Fibroblast of the conjunctiva (primary cell): ENCODE results near the gene DTX4.

Experiments
- DNase-seq: peaks from one replicate; pipeline ENCODE4 v3.0.0-alpha.2; 2010; ENCODE audit warnings: low read depth

The DTX4 gene

GRCh38 chr11:59219836-59220235, 47.9 kb downstream of the DTX4 start:
- DNase-seq, result no peak

- peak; percentile 49 for DNase-seq
Measured at GRCh38 chr11:59221441-59221840, 49.5 kb downstream of the DTX4 start.

GRCh38 chr11:59222464-59223060, 50.6 kb downstream of the DTX4 start:
- no peak for DNase-seq

GRCh38 chr11:59223177-59223576, 51.2 kb downstream of the DTX4 start:
- no peak for DNase-seq

- DNase-seq, result no peak
Measured at GRCh38 chr11:59223611-59224010, 51.7 kb downstream of the DTX4 start.

DNA sequence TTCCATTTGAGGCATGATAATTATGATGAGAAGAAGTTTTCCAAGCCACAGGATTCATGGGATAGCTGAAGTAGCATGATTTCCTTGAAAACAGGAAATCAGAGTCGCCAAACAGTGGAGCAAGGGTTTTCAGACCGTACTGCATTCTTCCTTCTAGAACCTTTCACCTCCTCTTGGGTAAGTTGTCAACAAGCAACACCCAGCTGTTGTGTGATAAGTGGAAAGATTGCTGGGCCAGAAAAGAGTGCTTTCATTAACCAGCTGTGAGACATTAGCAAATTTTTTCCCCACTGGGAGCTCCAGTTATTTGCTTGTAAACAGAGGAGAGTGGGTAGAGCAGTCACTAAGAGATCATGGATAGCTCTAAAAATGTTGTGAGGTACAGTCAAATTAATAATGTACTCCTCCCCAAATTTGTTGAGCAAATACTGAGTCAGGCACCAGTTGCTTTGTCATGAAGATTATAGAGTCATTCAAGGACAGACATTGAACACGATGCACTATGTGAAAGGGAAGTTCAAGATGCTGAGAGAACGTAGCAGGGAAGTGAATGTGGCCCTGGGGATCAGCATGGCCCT, 52.5 kb downstream of the DTX4 start:
- DNase-seq, result no peak

- DNase-seq, result no peak
Measured at GRCh38 chr11:59225017-59225416, 53.1 kb downstream of the DTX4 start.

DNA sequence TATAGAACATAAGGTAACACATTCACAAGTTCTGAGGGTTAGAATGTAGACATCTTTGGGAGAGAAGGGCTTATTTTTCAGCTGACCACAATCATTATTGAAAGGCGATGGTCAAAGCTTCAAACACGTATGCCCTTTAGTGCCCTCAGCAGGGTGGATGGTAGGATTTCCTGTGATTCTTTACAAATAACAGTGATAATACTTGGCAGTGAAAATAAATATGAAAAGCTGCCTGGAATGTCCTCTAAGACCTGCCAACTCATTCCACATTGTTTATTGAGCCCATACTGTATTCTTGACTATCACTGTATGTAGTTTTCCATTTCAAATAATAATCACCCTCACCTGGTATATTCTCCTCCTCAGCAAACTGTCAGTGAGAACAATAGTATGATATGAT, 54.5 kb downstream of the DTX4 start:
- no peak for DNase-seq

DNA sequence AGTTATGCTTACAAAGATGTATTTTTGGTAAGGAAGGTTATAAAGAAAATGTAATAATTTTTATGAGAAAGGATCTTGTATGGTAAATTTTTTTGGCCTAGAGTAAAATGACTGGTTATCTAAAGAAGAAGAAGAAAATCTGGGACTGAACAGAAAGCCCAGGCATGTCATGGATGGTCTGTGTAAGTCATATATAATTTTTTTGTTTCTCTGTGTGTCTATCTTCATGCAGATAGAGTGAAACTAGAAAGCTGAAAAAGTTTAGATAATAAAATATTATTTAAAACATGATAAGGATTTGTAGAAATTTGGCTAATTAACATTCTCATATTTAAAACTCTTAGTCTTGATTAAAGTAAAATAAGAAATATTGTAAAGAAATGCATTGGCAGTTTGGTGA, 68.4 kb downstream of the DTX4 start:
- no peak for DNase-seq

DNA sequence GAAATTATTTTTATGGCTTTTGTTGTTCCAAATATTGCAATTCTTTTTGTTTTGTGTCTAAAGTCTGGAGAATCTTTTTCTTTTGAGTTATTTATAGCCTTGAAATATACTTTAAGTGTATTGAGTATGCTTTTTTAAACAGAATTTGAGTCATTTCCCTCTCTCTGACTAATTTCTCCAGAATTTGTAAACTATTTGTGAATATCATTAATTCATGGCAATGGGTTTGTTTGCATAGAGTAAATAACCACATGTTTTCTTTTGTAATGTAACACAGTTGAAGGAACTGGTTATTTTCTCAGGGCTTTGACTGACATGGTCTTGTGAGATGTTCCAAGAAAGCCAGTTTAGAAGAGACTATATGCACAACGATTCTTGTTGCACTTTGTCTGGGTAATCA, 71.7 kb downstream of the DTX4 start:
- DNase-seq, result no peak

- peak; percentile 78 for DNase-seq
Measured at GRCh38 chr11:59247531-59248227, 75.7 kb downstream of the DTX4 start.

GRCh38 chr11:59249535-59249934, 77.6 kb downstream of the DTX4 start:
- DNase-seq, result no peak

GRCh38 chr11:59253001-59253400, 81.1 kb downstream of the DTX4 start:
- DNase-seq, result no peak

DNA sequence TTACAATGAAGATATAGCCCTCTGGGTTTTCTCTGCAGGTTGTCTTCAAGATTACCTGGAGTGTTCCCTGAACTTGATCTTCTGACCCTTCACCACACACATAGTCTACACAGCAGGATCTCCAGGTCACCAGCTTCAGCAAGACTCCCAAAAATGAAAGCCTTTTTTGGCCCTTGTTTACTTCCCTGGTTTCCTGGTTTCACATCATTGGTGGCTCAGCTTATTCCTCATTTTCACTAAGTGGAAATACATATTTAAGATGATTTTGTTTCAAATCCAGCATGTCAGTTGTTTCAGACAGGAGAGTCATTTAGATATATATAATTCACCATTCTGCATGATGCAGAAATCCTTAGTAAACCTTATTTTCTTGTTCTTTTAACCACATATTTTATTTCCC, 82.4 kb downstream of the DTX4 start:
- no peak for DNase-seq

DNA sequence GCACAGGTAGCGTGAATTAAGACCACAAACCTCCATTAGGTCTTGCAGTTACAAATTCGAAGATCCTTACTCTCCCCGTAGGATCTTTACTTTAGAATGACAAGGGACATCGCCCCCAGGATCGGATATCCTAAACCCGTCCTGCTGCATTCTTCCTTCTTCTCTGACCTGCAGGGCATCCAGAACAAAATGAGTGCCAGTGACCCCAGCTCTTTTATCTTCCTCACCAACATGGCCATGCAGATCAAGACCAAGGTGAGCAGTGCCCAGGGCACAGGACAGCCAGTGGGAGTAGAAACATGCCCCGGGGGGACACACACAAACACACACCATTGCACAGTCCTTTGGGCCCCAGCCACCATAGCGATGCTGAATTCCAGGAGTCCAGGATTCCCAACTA, 83.3 kb downstream of the DTX4 start:
- no peak for DNase-seq
